Panc1 (cell line): ENCODE results near the gene MYBPC3. TPM values are rescaled to one million over a fixed set of nuclear protein-coding genes. Genes with fewer than 3 reads are reported as not detected.
"Not testable (repeated sequence)": the region's sequence is repeated elsewhere in the genome, so short reads cannot be mapped to it uniquely, and the experiment has no call there.

ENCODE experiments used
- ATAC-seq: fragments of 200-7000 bp; cut with Tn5 transposase; 2 replicates; pipeline ENCODE4 v1.9.1; 2020; ENCODE audit warnings: mild to moderate bottlenecking, moderate library complexity
- BruUV-seq: library from RNA; stranded (reverse); fragments of 400-500 nt; replicated peaks from 2 replicates; lab custom pipeline; 2021; lab: Mats Ljungman, UMichigan
- CTCF ChIA-PET: fragments of 300-600 bp; sonication (Branson Sonifier 250); formaldehyde crosslinking; loops from one replicate; lab custom pipeline; 2022; ENCODE audit warnings: antibody characterized with exemption; lab: Charles Lee
- POLR2A ChIA-PET: fragments of 300-600 bp; sonication (Branson Sonifier 250); formaldehyde crosslinking; loops from one replicate; lab custom pipeline; 2022; ENCODE audit warnings: antibody characterized with exemption; lab: Charles Lee
- DNase-seq: peaks from one replicate; pipeline ENCODE4 v3.0.0-alpha.2; 2010; ENCODE audit warnings: low read depth, low spot score
- H3K27ac ChIP-seq: 2 replicates; pipeline ENCODE4 v1.5.1; 2011; ENCODE audit warnings: mild to moderate bottlenecking, low read length, inconsistent platforms
- H3K27me3 ChIP-seq: fragments of 200-500 bp; sonication (Bioruptor generic); 2 replicates; pipeline ENCODE4 v1.6.0; 2014; ENCODE audit warnings: low read length, inconsistent platforms; ENCODE audit not compliant: control insufficient read depth, insufficient read depth
- H3K36me3 ChIP-seq: fragments of 200-500 bp; sonication (Bioruptor generic); 2 replicates; pipeline ENCODE4 v1.5.1; 2014; ENCODE audit warnings: inconsistent platforms, mild to moderate bottlenecking, low read length, moderate library complexity; ENCODE audit not compliant: control insufficient read depth, insufficient read depth
- H3K4me1 ChIP-seq: 2 replicates; pipeline ENCODE4 v1.5.1; 2011; ENCODE audit warnings: inconsistent platforms, mild to moderate bottlenecking, low read length, moderate library complexity; ENCODE audit not compliant: control insufficient read depth, insufficient read depth
- H3K4me3 ChIP-seq, 2 experiments: 2 replicates each; pipeline ENCODE4 v1.5.1; 2011 to 2012; ENCODE audit warnings: low read depth in 2 of 2, low read length in 2 of 2, mild to moderate bottlenecking in 2 of 2, inconsistent platforms in 1 of 2, moderate library complexity in 1 of 2
- H3K9me3 ChIP-seq: fragments of 200-500 bp; sonication (Bioruptor generic); 2 replicates; pipeline ENCODE4 v1.5.1; 2014; ENCODE audit warnings: low read depth, mild to moderate bottlenecking, inconsistent platforms, low read length, moderate library complexity; ENCODE audit not compliant: control insufficient read depth, insufficient read depth
- CTCF ChIP-seq: fragments of 450-650 bp; IDR thresholded peaks from 2 replicates; pipeline ENCODE4 v1.5.1; 2017; ENCODE audit warnings: mild to moderate bottlenecking
- POLR2AphosphoS5 ChIP-seq: IDR thresholded peaks from 2 replicates; pipeline ENCODE4 v1.6.1; 2012; ENCODE audit warnings: mild to moderate bottlenecking, low read depth, low read length, moderate library complexity
- REST ChIP-seq, 2 experiments: IDR thresholded peaks; 2 replicates each; pipeline ENCODE4 v1.6.1; 2011 to 2012; ENCODE audit warnings: low read depth in 2 of 2, control low read depth in 1 of 2, low read length in 1 of 2, mild to moderate bottlenecking in 1 of 2, moderate library complexity in 1 of 2; ENCODE audit not compliant: insufficient read depth in 1 of 2
- SIN3A ChIP-seq: IDR thresholded peaks from 2 replicates; pipeline ENCODE4 v1.6.1; 2012; ENCODE audit warnings: low read depth, mild to moderate bottlenecking, low read length, moderate library complexity, borderline replicate concordance; ENCODE audit not compliant: insufficient read depth
- TCF7L2 ChIP-seq: IDR thresholded peaks from 2 replicates; pipeline ENCODE4 v1.6.1; 2011; ENCODE audit warnings: mild to moderate bottlenecking, low read depth, low read length, inconsistent platforms
- in situ Hi-C: cut with HindIII; loops from 2 replicates; pipeline ENCODE4 v1.10.0; 2016; ENCODE audit warnings: low sequenced_read_pairs, low pct_unique_long_range_greater_than_20kb
- intact Hi-C: fragments of 100-400 bp; cut with micrococcal nuclease; formaldehyde crosslinking; loops from one replicate; pipeline ENCODE4 v1.10.0; 2022; ENCODE audit not compliant: unreplicated experiment
- total RNA-seq: library from RNA; stranded (reverse); gene quantifications from one replicate; pipeline ENCODE4 v1.2.1, GENCODE V29; 2021; ENCODE audit not compliant: unreplicated experiment

Gene MYBPC3
- total RNA-seq, 1 experiment from 2014 or later = not detected

- Histone ChIP-seq H3K36me3 (no peaks in the 10 kb centered on the region), H3K27me3 (no peaks in the 10 kb centered on the region), H3K4me3 (no peak overlapping the region), H3K4me1 (no peaks in the 10 kb centered on the region), H3K9me3 (no peaks in the 10 kb centered on the region), H3K27ac (no peak overlapping the region)
- in situ Hi-C loops = no loop called here
- ATAC-seq = no peak
- POLR2A ChIA-PET = interaction anchor here (0.5 kb wide), 1 partner anchor 26 kb away, joined by 6 read pairs; no protein-coding TSS in a partner anchor
- TF ChIP-seq POLR2AphosphoS5 = no peak
- no peak for TF ChIP-seq REST (IDR thresholded peaks at IDR 0.05; ENCODE audit: insufficient read depth in 1 of 2, low read depth in 2 of 2, low read length in 1 of 2)
- TF ChIP-seq TCF7L2 = no peak
- no peak for TF ChIP-seq SIN3A
- no peak for TF ChIP-seq CTCF
- CTCF ChIA-PET = no interaction called here
- intact Hi-C loops = no loop called here
- no TSS peak for BruUV-seq
- no peak for DNase-seq
These were observed 15.9 kb downstream of the MYBPC3 start for GRCh38 chr11:47336595-47336994.

- DNase-seq (no peak), ATAC-seq (no peak)
- in situ Hi-C loops (no loop called here), intact Hi-C loops (no loop called here)
- no TSS peak for BruUV-seq
- Histone ChIP-seq H3K27ac (no peak overlapping the region), H3K9me3 (no peaks in the 10 kb centered on the region), H3K4me3 (no peak overlapping the region), H3K27me3 (no peaks in the 10 kb centered on the region), H3K36me3 (no peaks in the 10 kb centered on the region), H3K4me1 (no peaks in the 10 kb centered on the region)
- POLR2A ChIA-PET = interaction anchor here (0.5 kb wide), 1 partner anchor 27 kb away, joined by 6 read pairs; no protein-coding TSS in a partner anchor
- CTCF ChIA-PET = no interaction called here
- TF ChIP-seq CTCF = no peak
- no peak for TF ChIP-seq POLR2AphosphoS5
- no peak for TF ChIP-seq TCF7L2
- no peak for TF ChIP-seq REST (IDR thresholded peaks at IDR 0.05; ENCODE audit: insufficient read depth in 1 of 2, low read depth in 2 of 2, low read length in 1 of 2)
- TF ChIP-seq SIN3A = no peak
These were observed 16.8 kb downstream of the MYBPC3 start for GRCh38 chr11:47335733-47336132.

GRCh38 chr11:47334699-47335411 is 17.6 kb downstream of the MYBPC3 start:
- POLR2A ChIA-PET, in situ Hi-C loops: not testable (repeated sequence)

More at GRCh38 chr11:47334699-47335411, 17.6 kb downstream of the MYBPC3 start:
- BruUV-seq, CTCF ChIA-PET, intact Hi-C loops, ATAC-seq, H3K27me3 ChIP-seq, H3K36me3 ChIP-seq, H3K9me3 ChIP-seq, H3K4me1 ChIP-seq, H3K4me3 ChIP-seq, H3K27ac ChIP-seq, DNase-seq: not testable (repeated sequence)
